SU-DHL-6 (cell line): ENCODE results near the gene ZNF471.

Experiments
- CTCF ChIP-seq: fragments of 200-600 bp; sonication (generic); IDR thresholded peaks from one replicate; pipeline ENCODE4 v1.5.1; 2017; ENCODE audit warnings: antibody characterized with exemption, mild to moderate bottlenecking, low read length, moderate library complexity; ENCODE audit not compliant: insufficient read depth, poor library complexity, severe bottlenecking
- EZH2phosphoT487 ChIP-seq: fragments of 200-600 bp; sonication (generic), shearing (Covaris generic); conservative IDR thresholded peaks from 2 replicates; pipeline ENCODE4 v1.6.1; 2018; ENCODE audit warnings: mild to moderate bottlenecking, antibody characterized with exemption, low read length, moderate library complexity, mixed read lengths

- TF ChIP-seq CTCF (no peak), EZH2phosphoT487 (no peak)
Observed at GRCh38 chr19:56525214-56525860, 17.7 kb downstream of the ZNF471 start.
